Pancreas (tissue), 10 donors: ENCODE results near the gene RASAL3. TPM values are rescaled to one million over a fixed set of nuclear protein-coding genes. Genes with fewer than 3 reads are reported as not detected.

Experiments used
- ATAC-seq, 4 donors: fragments of 200-7000 bp; cut with Tn5 transposase; one replicate each; pipeline versions ENCODE4 v1.8.0 to v1.9.1; 2020; ENCODE audit warnings: mild to moderate bottlenecking in 4 of 4, moderate library complexity in 4 of 4
- DNase-seq, 6 donors: peaks; one replicate each; pipeline ENCODE4 v3.0.0-alpha.2; 2020
- FAIRE-seq: peaks from 2 replicates; lab custom pipeline; 2012; peaks lifted over from hg19 to GRCh38; lab: Jason Lieb, UNC
- H3K27ac ChIP-seq, 4 donors: fragments of 200-600 bp; sonication (generic); 1 replicate in 3 of 4; 2 replicates in 1 of 4; pipeline versions ENCODE4 v1.5.0 to v1.8.0; 2020
- H3K27me3 ChIP-seq, 4 donors: fragments of 200-600 bp; one replicate each; pipeline ENCODE4 v1.8.0; 2021
- H3K36me3 ChIP-seq, 3 donors: fragments of 200-600 bp; sonication (generic) in 1 of 3; one replicate each; pipeline versions ENCODE4 v1.5.0 to v1.8.0; 2020 to 2021
- H3K4me1 ChIP-seq, 3 donors: fragments of 200-600 bp; one replicate each; pipeline ENCODE4 v1.8.0; 2021
- H3K4me3 ChIP-seq, 4 donors: fragments of 200-600 bp; sonication (generic) in 2 of 4; one replicate each; pipeline versions ENCODE4 v1.5.0 to v1.8.0; 2020 to 2021
- H3K9me3 ChIP-seq, 4 donors: fragments of 200-600 bp; one replicate each; pipeline ENCODE4 v1.8.0; 2021
- CTCF ChIP-seq, 4 donors: fragments of 200-600 bp; sonication (generic) in 3 of 4; IDR thresholded peaks; one replicate each; pipeline versions ENCODE4 v1.5.0 to v1.8.0; 2021; ENCODE audit warnings: antibody characterized with exemption in 4 of 4
- WGBS, 2 donors: extraction: QIAGEN DNeasy Blood & Tissue Kit; methylation state at CpG; one replicate each; pipeline ENCODE4 v1.1.7; 2013; 5-methylcytosine and 5-hydroxymethylcytosine counted together
- intact Hi-C, 3 donors: fragments of 100-400 bp; cut with DNase I; formaldehyde crosslinking; loops; one replicate each; pipeline versions ENCODE4 v1.11.1 to v1.14.2; 2022
- polyA plus RNA-seq, 2 donors: library from polyadenylated mRNA; stranded (reverse); fragments of 200-250 nt; gene quantifications; one replicate each; pipeline ENCODE4 v1.2.3, GENCODE V29; 2013
- total RNA-seq, 6 donors: library from RNA; stranded (reverse); fragmentation: NEBNext Ultra II Directional in 4 of 6; extraction: Animal tissue kit (Norgen Biotek cat#: 25700) in 4 of 6; gene quantifications; one replicate each; pipeline versions ENCODE4 v1.2.1 to v1.2.4, GENCODE V29; 2021 to 2023
- donor health status: healthy with polysubstance abuse.
- donor health status: DM: no; HTN: no; CAD: no; lungs with moderate emphysema.
- donor health status: DM: no; HTN: no; CAD: no.
- donor health status: control.
- donor health status: control.
- donor health status: Bipolar disorder and iron deficiency.
- donor health status: DM: yes; HTN: yes; CAD: no.
- donor health status: DM: no; HTN: no; CAD: no.
- donor health status: DM: no; HTN: no; CAD: no.
- donor health status: DM: yes; HTN: yes; CAD: no.

The RASAL3 gene
- total and polyA plus RNA-seq, 8 donors = 0.83 to 7.5 (median 1.7) TPM

DNA sequence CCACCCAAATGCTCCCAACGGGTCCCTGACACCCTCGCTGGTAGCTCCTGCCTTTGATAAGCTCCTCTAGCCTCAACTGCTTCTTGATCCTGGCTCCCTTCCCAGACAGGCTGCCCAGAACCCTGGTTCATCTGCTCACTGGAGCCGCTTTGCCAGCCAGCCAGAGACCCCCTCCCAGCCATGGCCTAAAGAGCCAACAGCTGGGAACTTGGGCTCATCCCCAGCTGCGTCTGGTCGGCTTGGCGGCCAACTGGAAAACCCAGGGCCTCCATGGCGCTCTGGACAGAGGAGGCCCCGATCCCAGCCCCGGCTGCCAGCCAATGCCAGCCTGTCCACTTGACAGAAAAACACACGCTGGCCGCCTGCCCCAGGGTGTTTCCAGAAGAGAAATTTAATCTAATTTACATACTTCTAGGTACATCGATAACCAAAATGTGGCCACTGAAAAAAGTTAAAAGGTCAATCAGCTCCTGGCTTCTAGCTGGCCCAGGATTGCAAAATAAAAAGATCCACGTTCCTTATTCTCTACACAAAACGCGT lies 42.6 kb downstream of the RASAL3 start:
- Histone ChIP-seq H3K27ac (no peak overlapping the region), H3K4me3 (no peak overlapping the region), H3K9me3 (no peaks in the 10 kb centered on the region), H3K4me1 (peaks cover 9 to 14% (median 9%) of the 10 kb centered on the region in 3 donors), H3K27me3 (no peaks in the 10 kb centered on the region), H3K36me3 (peaks cover 0 to 31% (median 15%) of the 10 kb centered on the region in 3 donors)
- DNase-seq (peak in 3 of 6 donors; percentile 48 to 77 (median 56)), FAIRE-seq (no peak), ATAC-seq (no peak)
- no peak for TF ChIP-seq CTCF (IDR thresholded peaks at IDR 0.05)
- intact Hi-C loops = no loop called here
- 64 to 72% methylated on average over 15 of the region's 15 CpGs for WGBS, 2 donors

- DNase-seq (peak in 1 of 6 donors; percentile 18), ATAC-seq (no peak), FAIRE-seq (no peak)
- intact Hi-C loops = no loop called here
- H3K4me1 ChIP-seq = peaks cover 13 to 20% (median 14%) of the 10 kb centered on the region in 3 donors
- H3K36me3 ChIP-seq = peaks cover 0 to 25% (median 15%) of the 10 kb centered on the region in 3 donors
- WGBS, 2 donors = 78 to 82% methylated on average over 12 of the region's 12 CpGs
- H3K4me3 ChIP-seq = no peak overlapping the region
- TF ChIP-seq CTCF (IDR thresholded peaks at IDR 0.05) = no peak
- H3K27ac ChIP-seq = no peak overlapping the region
- no peaks in the 10 kb centered on the region for H3K27me3 ChIP-seq
- no peaks in the 10 kb centered on the region for H3K9me3 ChIP-seq
Observed at GRCh38 chr19:15421136-15421695, 43.1 kb downstream of the RASAL3 start.

GRCh38 chr19:15419413-15420025 lies 44.8 kb downstream of the RASAL3 start:
- TF ChIP-seq CTCF (IDR thresholded peaks at IDR 0.05) = peak in 1 of 4 donors; percentile 3
- peaks cover 0 to 14% (median 7%) of the 10 kb centered on the region in 3 donors for H3K36me3 ChIP-seq
- no peak overlapping the region for H3K27ac ChIP-seq
- no peak for DNase-seq
- ATAC-seq = peak in 1 of 4 donors; percentile 2
- no peaks in the 10 kb centered on the region for H3K27me3 ChIP-seq
- 12 to 14% methylated on average over 16 of the region's 16 CpGs for WGBS, 2 donors
- no peak for FAIRE-seq
- intact Hi-C loops = no loop called here
- H3K4me3 ChIP-seq = peak overlapping the region; percentile 4 to 98 (median 59)
- no peaks in the 10 kb centered on the region for H3K9me3 ChIP-seq
- H3K4me1 ChIP-seq = peaks cover 13 to 22% (median 17%) of the 10 kb centered on the region in 3 donors

DNA sequence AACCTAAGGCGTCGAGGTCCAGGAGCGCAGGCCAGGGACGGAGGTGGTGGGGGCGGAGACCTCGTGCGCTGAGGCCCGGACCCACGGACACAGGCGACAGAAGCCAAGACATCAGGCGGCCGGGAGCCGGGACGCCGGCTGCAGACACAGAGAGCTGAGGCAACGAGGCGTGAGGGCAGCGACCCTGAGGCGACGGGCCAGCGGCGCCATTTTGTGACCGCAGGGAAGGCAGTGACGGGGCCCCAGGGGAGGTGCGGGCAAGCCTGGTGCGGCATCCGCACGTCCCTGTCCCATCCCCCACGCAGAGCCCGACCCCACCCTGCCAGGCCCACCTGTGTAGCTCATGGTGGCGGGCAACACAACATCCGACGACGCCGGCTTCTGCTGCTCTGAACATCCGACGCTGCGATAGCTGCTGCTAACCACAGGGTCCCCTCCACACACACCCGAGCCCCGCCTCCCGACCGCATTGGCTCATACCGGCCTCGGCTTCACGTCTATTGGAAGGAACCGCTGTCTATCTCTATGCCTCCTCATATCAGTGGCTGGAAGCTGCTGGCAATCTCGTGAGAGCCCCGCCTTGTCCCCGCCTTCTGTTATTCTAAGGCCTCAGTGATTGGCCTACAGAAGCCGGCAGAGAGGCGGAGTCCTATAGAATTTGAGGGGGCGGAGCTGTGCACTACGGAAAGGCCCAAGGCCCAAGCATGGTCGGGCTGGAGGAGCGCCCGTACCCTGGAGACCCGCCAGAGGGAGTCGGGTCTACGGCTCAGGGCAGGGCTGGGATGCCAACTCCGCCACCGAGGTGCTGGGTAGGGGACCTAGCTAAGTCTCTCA lies 45.5 kb downstream of the RASAL3 start, which contains the start of gene AKAP8L:
AKAP8L (minus strand) TSS at position 410 of the 834 bp plus-strand sequence; CDS start at position 345, 65 bp downstream.
- Histone ChIP-seq H3K27ac (peak within 1 kb of the TSS; percentile 78 to 83 (median 82)), H3K4me1 (peaks cover 19 to 22% (median 21%) of the 10 kb centered on the region in 3 donors)

More for the DNA sequence above, 45.5 kb downstream of the RASAL3 start, which contains the start of gene AKAP8L:
- H3K4me3 ChIP-seq = peak within 1 kb of the TSS; percentile 70 to 98 (median 92)
- peaks cover 0 to 10% (median 7%) of the 10 kb centered on the region in 3 donors for H3K36me3 ChIP-seq
- peak; percentile 92 to 97 (median 94) for ATAC-seq
- no peaks in the 10 kb centered on the region for H3K27me3 ChIP-seq
- intact Hi-C loops = no loop called here
- peak; percentile 39 to 60 (median 46) for TF ChIP-seq CTCF (IDR thresholded peaks at IDR 0.05)
- DNase-seq = peak; percentile 92 to 99 (median 99)
- WGBS, 2 donors = 0 to 1% methylated on average over 52 to 61 of the region's 61 CpGs
- FAIRE-seq = peak; percentile 98
- no peaks in the 10 kb centered on the region for H3K9me3 ChIP-seq
